Fibroblast of villous mesenchyme (primary cell): ENCODE results near the gene ANKRD33. TPM values are rescaled to one million over a fixed set of nuclear protein-coding genes. Genes with fewer than 3 reads are reported as not detected.

Experiments used
- DNase-seq: peaks from one replicate; pipeline ENCODE4 v3.0.0-alpha.2; 2010; ENCODE audit warnings: low read depth
- H3K4me3 ChIP-seq: 2 replicates; pipeline ENCODE4 v1.5.1; 2011; ENCODE audit warnings: low read depth, mild to moderate bottlenecking, low read length
- CTCF ChIP-seq: IDR thresholded peaks from 2 replicates; pipeline ENCODE4 v1.5.1; 2012; ENCODE audit warnings: low read depth, mild to moderate bottlenecking, low read length; ENCODE audit not compliant: insufficient read depth
- total RNA-seq: library from RNA; depleted of rRNA; stranded (reverse); fragments of >200 nt; gene quantifications from 2 replicates; pipeline ENCODE4 v1.2.3, GENCODE V29; 2012

Gene ANKRD33
- total RNA-seq, 1 donor = not detected

GRCh38 chr12:51862947-51863346 is 25.0 kb upstream of the ANKRD33 start:
- no peak for DNase-seq
- no peak overlapping the region for H3K4me3 ChIP-seq
- no peak for TF ChIP-seq CTCF

DNA sequence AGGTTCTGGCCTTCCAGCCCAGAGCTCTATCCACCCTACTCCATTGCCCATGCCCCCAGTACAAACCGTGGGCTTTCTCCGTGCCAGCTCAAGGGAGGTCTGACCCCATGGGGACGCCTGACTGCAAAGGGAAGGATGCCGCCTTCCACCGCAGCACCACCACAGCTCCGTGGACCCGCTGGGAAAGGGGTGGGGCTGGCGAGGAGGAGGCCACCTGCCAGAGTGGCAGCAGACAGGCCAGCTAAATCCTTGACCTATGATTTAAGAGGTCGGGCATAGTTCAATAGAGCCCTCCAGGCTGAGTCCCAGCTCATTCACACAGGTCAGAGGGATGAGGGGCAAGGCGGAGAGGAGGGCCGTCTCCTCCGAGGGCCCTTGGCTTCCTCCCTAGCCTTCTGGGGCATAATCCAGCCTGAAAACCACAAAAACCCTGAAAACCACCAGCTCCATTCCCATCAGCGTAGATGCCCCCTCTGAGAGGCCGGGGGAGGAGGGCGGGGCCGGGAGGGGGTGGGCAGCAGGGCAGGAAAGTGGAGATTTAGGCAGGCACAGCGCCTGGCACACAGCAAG is 24.5 kb upstream of the ANKRD33 start:
- DNase-seq = no peak
- no peak overlapping the region for H3K4me3 ChIP-seq

DNA sequence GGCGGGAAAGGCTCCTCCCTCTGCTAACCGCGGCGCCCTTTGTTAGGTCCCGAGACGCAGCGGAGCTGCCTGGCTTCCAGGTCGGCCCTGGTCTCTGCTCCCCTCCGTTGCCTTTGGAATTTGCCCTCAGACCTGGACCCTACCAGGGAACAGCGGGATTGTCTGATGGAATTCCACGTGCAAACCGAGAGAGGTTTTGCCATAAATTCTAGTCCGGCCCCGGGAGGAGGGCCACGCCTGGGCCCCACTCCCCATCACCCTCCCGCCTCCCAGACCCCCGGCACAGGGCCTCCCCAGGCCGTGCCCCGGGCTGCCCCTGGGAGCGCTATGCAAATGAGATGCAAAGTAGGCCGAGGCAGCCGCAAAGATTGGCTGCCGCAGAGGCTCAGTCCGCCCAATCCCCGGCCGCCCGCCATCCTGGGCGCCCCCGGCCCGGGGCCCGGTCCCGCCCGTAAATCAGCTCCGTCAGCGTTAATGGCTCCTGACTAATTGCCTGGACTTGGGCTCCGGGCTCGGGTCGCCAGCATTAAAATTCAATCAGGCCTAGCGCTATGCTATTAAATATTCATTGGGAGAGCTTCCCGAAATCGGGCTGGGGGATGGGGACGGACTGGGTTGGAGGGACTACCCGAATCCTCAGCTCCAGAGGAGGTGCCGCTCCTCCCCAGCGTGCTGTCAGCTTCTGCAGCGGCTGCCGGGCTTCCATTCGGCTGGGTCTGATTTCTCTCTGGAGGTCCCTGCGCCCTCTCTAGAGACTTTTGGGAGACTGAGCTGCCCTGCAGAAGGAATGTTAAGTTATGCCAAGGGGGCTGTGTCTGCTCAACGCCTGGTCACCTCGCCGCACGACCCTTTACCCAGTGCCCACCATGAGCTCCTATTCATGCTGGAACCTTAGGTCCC is 23.7 kb upstream of the ANKRD33 start:
- no peak for TF ChIP-seq CTCF
- DNase-seq = no peak
- peak overlapping the region; percentile 33 for H3K4me3 ChIP-seq

More for the DNA sequence above, 24.5 kb upstream of the ANKRD33 start:
- TF ChIP-seq CTCF = no peak

DNA sequence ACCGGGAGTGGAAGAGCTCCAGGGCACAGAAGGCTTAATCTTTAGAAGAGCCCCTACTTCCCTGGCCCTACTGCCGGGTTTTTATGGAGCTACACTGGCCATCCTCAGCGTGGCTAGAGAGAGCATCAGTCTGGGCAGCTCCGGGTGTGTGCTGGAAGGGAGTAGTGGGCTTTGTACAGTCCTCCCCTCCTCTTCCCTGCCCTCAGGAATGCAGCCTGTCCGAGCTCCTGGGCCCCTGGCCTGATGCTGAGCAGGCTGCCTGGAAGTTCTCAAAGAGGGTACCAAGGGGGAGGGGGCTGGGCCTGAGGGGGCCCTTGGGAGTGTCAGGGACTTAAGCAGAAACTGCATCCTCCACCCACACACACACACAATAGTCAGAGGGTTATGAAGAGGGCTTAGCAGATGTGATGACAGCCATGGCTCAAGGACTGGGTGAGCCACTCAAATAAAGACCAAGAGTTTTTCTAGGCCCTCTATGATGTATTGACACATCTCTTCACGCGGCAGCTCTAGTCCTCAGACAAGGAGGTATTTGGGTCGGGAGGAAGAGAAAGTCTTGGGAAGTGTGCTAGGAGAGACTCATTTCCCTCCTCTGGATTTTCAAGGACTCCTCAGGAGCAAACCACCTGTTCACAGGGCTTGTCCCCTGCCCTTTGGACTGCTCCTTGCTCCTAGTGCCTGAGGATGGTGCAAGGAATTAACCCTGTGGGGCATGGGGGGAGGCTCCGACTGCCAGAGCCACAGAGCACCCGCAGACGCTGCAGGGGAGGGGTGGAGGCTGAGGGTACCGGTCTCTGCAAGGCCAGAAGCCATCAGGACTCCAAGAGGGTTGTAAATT is 22.9 kb upstream of the ANKRD33 start:
- DNase-seq = no peak

DNA sequence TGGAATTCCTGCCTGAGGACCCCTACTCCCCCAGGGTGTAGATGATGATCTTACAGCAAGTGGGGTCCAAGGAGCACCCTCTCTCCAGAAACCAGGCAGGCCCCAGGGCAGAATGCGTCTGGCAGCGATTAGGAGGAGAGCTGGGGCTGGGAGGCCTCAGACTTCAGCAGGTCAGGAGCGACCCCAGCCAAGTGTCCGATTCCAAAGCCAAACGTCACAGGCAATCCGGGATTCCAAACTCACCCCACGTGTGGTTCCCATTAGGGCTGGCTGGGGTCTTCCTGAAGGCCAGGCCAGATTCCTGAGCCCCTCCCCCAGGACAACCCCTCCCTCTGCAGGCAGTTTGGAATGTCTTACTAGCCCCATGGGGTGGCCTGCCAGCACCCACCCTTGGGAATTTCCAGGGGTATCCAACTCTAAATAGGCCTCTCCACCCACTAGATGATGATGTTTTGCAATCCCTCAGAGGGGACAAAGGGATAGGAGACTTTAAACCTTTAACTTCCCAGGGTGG is 22.1 kb upstream of the ANKRD33 start:
- H3K4me3 ChIP-seq = no peak overlapping the region
- no peak for DNase-seq
- no peak for TF ChIP-seq CTCF

More for the DNA sequence above, 22.9 kb upstream of the ANKRD33 start:
- no peak overlapping the region for H3K4me3 ChIP-seq
- TF ChIP-seq CTCF = no peak

DNA sequence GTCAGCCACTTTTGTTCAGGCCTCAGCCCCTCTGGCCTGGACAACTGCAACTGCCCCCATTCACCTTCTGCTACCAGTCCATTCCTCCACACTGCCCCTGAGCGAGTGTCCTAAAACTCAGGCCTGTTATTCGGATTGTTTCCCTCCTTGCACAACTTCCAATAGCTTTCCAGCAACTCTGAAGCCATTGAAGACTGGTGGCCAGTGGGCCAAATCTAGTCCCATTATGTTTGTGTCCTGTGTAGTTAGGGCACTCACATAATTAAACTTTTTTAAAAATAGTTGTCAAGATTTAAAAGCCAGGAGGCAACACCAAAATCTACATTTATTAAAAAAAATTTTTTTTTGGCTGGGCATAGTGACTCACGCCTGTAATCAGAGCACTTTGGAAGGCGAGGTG is 21.6 kb upstream of the ANKRD33 start:
- H3K4me3 ChIP-seq = no peak overlapping the region
- no peak for DNase-seq
- no peak for TF ChIP-seq CTCF
